Loucy (cell line): ENCODE data around the gene TEX101.

Experiments
- CTCF ChIP-seq: fragments of 200-600 bp; sonication (generic); conservative IDR thresholded peaks from 2 replicates; pipeline ENCODE4 v1.5.1; 2014; ENCODE audit warnings: mild to moderate bottlenecking, antibody characterized with exemption, low read length
- EZH2phosphoT487 ChIP-seq: fragments of 200-600 bp; IDR thresholded peaks from 2 replicates; pipeline ENCODE4 v1.6.1; 2018; ENCODE audit warnings: antibody characterized with exemption, mild to moderate bottlenecking, moderate library complexity, borderline replicate concordance

DNA sequence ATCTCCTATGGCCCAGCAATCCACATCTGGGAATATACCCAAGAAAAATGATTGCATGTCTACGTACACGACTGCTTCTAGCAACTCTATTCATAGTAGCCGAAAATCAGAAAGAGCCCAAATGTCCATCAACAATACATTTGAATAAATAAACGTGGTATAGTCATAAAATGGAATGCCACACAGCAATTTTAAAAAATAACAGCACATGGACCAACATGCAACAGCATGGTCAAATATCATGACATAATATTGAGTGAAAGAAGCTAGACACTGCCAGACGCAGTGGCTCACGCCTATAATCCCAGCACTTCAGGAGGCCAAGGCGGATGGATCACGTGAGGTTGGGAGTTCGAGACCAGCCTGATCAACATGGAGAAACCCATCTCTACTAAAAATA lies 16.3 kb downstream of the TEX101 start:
- TF ChIP-seq CTCF = no peak
- no peak for TF ChIP-seq EZH2phosphoT487
